DMS53 (cell line): ENCODE measurements around the gene ASTN2.

Experiments used
- DNase-seq: peaks from one replicate; lab custom pipeline; 2025; lab: John Stamatoyannopoulos, UW

Gene ASTN2

DNA sequence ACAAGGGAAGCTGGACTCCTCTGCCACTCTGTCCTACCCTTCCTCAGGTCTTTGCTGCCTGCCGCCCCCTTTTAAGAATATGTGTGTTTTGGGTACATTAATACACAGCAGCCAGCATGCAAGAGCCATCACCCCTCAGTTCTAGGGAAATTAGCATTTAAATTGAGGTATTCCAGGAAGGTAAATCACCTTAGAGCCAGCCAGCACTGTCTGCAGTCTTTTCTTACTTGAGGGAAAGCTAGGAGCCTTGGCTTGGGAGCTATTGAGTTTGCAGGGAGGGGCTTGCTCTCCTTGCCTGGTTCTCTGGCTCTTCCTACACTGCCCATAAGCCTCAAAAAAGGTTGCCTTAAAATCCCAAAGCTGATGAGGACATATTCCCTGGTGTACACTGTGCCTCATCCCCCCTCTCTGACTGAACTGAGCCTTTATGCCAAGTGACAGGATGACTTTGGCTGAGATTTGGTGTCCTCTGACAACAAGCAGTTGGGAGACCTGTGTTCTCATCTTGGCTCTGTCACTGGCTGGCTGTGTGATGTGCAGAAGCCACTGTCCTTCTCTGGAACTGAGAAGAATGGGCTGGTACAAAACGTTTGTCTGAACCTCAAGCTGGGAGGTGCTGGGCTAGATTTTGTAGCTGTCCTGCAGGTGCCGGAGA is 673.6 kb downstream of the ASTN2 start:
- DNase-seq = no peak

DNA sequence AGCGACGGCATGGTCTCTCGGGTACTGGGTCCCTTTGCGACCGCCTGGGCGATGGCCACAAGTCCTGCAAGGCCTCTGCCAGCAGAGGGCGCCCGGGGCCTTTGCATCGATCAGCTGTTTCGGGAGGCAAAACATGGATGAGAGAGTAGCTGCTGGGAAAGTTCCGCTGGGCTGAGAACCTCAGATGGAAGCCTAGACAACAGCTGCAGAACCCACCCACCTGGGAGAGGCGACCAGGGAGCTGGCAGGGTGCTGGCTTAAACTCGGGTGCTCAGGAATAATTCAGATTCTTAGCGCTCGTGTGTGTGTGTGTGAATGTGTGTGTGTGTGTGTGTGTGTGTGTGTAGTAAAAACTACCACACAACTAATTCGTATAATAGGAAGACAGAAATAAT is 677.7 kb downstream of the ASTN2 start:
- peak; percentile 89 for DNase-seq

DNA sequence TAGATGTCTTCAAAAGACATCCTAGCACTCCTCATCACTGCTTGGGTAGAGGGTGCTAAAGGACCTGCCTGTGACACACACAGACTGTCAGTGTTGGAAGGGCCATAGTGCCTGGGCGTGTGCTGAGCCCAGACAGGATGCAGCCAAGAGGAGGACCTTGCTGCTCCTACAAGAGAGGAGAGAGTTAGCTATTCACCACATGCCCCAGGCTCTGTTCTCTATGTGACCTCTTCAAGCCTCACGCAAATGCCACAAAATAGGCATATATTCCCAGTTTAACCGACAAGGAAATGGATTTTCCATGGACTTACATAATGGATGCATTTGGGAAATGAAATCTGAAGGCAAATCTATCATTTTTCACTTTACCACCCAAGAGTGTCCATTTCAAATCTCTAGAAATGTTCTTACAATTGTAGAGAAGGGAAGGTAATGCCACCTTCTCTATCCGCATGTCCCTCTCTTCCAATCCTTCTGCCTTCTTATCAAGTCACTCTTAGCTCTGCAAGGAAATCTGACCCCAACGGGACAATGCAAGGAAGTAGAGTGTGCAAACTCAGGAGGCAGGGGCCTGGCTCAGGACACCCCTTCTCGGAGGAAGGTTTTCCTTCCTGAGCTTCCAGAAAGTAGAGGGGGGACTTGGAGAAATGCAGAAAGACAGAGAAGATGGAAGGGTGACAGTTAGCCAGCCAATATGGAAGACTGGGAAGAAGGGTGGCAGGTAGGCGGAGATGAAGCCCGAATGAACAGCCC is 678.3 kb downstream of the ASTN2 start:
- DNase-seq = no peak

DNA sequence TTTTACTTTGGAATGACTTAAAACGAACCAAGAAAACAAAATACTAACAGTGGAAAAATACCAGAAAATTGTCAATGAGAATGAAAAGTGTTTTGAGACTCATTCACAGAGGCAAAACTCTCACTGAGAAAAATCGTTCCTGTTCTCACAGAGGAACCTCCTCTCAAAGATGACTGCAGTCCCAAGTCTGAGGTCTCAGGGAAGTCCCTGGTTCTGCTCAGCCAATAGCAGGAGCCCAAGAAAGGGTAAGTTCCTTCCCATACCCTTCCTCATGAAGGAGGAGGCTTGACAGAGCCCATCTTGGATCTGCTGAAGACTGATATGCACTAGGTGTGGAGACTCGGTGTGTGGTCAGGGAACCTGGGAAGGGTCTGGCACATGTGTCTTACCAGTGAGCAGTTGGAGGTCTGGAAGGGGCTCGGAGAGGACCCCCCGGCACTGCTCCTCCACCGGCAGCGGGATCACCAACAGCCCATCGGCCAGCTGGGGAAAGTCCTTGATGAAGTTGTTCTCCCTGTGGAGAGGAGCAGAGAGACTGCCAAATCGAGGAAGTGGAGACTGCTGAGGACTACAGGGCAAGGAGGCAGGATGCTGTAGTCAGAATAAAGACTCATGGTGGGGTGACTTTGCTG is 681.7 kb downstream of the ASTN2 start:
- no peak for DNase-seq

DNA sequence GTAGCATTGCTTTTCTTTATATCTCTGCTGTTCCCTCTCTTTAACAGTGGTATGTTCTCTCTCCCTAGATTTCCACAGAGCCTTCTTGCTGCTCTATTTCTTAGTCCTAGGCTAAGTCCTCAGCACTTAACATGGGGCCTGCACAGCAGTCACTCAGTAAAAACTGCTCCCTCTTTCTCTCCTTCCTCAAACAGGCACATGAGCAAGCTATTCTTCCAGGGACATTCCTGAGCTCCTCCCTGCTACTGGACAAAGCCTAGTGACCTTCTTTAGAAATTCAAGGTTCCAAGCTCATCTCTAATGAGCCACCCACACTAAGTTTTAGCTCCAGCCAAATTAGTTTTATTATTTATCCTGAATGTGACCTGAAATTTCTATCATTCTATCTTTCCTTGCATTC is 688.3 kb downstream of the ASTN2 start:
- DNase-seq = no peak

DNA sequence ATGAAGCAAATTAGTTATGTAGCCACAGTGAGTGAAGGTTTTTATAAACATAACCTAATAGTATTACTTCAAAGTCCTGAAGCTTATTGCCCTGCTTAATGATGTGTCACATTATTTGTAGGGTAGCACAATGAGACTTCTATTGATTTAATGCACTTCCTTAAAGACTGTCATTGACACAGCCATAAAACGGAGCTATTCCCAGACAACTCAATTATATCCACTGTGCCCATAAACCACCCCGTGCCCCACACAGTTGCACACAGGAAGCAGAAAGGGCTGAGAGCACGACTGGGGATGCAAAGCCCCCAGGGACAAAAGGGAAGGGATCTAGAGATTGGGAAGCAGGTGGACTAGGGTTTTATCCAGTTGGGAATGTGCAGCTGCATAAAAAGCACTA is 690.7 kb downstream of the ASTN2 start:
- DNase-seq = no peak

DNA sequence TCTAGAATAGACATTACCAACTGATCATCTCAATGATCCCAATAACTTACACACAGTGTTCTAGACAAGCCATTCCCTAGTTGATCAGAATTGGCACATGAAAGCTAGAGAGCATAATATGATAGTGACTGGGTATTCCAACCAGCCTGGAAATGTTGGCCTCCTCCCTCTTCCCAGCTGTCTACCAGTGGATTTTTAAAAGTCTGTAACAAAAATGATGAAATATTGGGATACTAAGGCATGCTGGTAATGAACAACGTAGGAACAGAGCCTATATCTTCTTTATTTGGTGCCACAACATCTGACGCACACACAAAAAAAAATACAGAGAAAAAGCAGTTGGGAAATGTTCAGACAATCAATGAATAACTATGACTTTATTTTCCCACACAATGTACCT is 692.9 kb downstream of the ASTN2 start:
- no peak for DNase-seq

DNA sequence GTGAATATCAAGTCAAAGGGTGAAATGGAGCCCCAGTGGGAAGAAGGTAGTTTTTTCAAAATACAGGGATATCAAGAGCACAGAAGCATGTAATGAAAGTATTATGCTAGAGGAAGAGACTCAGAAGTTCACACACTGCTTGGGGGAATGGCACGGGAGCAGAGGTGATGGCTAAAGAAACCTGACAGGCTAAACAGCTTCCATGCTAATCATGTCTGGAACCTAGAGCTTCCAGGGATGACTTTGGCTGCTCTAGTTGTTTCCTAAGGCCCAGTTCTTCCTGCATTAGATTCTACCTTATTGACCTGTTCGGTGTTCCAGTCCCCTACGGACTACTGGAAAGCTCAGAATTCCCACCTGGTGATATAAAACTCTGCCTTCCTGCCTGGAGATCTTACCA is 693.4 kb downstream of the ASTN2 start:
- no peak for DNase-seq

DNA sequence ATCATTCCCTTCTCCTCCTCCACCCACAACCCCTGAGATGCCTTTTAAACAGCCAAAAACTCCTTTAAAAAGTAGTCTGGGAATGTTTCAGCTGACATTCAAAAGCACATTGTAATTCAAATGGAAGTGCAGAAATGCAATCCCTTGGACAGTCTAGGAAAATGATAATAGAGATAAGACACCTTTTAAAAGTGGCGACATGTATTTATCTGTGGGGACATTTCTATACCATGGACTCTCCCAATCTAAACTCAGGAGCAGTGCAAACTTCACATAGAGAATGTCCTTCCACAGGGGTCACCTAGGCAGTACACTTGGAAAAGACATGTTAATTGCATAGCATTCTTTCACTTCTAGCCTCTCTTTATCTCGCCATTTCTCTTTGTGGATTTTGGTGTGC is 694.7 kb downstream of the ASTN2 start:
- no peak for DNase-seq

DNA sequence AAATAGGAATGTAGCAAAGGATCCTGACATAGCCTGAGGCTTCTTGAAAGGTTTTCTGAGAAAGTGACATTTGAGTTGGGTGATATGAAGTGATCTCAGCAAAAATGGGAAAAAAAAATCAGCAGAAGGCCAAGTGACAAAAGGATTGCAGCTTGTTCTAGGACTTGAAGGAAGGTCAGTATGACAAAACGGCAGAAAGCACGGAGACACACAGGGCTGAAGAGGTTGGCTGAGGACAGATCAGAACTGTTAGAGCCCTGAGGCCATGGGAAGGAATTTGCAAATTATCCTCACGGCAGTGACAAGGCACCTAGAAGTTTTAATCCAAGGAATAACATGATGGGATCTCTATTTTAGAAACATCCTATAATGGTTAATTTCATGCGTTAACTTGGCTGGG is 696.7 kb downstream of the ASTN2 start:
- no peak for DNase-seq

DNA sequence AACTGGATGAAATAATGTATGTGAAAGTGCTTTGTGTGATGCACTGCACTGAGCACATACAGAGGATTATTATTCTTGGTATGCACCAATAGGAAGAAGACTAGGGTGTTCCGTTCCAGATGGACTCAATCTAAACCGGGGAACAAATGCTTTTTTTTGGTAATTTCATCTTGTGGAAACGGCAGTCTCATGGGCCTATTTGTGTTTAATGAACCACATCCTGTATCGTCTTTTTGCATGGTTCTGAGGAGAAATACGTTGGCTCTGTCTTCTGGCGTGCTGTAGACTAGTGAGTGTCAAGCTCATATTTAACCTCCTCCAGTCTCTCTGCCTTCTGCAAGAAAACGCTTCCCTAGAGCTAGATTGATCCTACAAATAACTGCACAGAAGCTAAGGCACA is 697.7 kb downstream of the ASTN2 start:
- no peak for DNase-seq

DNA sequence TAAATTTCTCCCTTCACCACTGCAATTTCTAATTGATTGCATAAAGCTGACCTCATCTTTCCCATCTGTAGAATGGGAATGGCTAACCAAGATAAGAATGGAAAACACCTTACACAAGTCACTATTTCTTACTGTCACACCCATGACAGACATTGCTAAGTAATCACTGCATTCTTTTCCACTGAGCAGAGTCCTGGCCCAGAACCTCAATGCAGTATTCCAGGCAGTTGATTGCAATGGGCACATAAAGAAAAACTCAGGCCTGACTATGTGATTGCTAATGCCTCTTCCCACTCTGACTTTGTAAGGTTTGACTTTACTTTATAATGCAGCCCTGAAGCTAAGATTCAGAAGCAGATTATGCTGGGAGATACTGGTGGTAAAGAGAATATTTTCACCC is 698.4 kb downstream of the ASTN2 start:
- DNase-seq = no peak

DNA sequence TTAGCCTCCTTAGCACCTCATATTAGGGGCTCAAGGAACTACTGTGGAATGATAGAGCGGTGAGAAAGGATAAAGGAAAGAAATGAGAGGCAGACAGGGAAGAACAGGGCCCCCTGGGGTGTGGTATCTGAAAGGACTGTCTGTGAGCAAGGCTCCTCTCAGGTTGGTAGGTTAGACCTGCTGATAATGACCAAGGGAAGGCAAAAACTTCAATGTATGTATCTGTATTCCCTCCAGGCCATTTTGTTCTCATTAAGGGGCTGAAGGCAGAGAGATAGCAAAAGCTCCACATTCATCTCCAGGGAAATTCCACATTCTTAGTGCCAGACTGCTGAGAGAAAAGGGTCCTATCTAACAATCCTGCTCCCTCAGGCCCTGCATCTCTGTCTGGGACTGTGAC is 699.1 kb downstream of the ASTN2 start:
- no peak for DNase-seq

DNA sequence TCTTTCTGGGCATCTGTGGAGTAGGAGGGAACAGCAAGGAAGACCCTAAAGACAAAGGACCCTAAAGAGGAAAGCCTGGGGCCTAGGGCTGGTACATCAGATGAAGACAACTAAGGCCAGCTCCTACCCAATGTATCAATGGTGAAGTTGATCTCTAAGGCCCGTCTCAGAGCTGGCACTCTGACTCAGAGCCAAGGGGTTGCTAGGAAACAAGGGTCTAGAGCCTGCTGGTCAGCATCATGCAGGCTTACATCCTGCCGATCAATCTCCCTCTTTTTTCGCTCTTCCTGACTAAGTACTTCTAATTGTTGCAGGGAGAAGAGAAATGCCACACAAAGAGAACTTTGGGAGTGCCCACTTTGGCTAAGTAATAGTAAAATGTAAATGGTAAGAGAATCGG is 701.6 kb downstream of the ASTN2 start:
- peak; percentile 7 for DNase-seq

DNA sequence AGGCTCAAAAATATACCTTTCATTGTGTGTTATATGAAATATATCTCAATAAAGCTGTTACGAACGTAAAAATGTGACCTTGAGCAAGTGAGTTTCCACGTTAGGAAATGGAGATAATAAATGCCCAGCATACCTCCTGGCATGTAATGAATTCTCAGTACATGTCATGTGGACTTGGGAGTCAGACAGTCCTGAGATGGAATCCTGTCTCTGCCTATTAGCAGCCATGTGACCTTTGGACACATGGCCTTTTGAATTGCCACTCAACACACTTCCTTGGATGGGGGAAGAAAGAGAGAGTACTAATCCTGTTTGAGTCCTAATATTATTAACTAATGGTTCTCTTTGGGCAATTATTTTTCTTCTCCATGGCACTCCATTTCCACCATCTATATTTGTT is 702.1 kb downstream of the ASTN2 start:
- DNase-seq = no peak

DNA sequence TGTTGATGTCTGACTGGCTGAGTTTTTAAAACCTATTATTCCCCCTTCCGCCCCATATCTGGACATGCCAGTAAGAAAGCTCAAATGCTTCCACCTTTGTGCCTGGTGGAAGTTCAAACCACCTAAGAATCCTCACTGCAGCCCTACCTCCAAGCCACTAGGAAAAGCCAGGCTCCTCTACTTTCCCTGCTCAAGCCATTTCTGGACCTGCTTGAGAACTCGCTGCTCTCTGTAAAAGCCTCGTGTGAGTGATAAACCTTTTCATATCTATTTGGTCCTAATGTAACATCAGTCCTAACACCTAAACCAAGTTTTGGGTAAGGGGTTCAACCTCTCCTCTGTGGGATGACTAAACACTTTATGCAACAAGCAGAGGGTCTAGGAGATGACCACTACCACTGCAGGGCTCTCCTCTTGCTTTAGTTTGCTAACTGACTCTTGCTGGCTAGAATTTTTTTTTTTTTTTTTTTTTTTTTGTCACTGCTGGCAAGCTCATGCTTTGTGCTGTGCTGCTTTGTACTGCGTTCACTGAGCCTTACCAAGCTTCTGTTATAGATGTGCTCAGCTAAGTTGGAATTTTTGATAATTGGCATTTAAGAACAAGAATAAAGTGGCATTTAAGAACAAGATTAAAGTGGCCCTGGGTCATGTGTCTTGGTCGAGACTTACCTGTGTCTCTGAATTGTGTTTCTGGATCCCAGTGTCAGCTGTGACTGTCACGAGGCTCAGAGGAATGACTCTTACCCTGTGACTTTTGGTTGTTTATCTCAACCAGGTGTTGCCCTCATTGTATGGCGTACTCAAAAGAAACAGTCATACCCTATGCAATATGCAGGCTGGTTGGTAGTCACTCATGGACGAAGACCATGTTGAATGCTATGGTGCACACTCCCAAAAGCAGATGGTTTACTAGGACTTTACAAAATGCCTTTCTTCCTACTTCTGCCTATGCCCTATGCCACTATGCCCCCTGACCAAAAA is 708.3 kb downstream of the ASTN2 start:
- DNase-seq = no peak

DNA sequence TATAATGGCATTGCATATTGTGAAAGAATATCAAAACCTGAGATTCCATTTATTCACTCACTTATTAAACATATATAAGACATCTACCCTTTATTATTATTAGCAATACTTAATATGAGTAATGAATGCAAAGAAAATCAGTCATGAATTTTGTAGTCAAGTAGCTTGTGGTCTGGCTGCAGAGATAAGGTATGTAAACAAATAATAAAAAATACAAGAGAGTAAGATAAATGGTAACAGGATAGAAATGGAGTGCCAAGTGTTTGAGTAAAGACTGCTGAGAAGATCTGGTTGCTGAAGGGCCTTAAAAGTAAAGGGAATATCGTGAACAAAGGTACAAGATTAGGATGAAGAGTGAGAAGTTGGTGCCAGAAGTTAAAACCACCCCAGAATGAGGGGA is 709.3 kb downstream of the ASTN2 start:
- no peak for DNase-seq

DNA sequence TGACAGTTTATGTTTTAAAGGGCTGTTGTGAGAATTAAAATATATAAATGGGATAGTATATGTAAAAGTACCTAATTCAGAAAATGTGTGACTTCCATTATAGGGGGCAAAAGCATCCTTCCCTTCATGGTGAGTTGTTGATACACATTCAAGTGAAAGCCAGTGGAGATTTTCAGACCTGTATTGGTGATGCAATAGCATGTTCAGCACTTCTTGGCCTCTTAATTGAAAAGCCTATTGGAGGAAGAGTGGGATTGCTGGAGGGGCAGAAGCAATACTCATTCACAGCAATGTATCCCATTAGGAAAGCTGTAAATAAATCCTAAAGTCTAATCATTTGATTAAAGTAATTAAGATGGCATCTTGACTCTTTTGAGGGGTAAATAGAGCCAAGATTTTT is 710.4 kb downstream of the ASTN2 start:
- no peak for DNase-seq

DNA sequence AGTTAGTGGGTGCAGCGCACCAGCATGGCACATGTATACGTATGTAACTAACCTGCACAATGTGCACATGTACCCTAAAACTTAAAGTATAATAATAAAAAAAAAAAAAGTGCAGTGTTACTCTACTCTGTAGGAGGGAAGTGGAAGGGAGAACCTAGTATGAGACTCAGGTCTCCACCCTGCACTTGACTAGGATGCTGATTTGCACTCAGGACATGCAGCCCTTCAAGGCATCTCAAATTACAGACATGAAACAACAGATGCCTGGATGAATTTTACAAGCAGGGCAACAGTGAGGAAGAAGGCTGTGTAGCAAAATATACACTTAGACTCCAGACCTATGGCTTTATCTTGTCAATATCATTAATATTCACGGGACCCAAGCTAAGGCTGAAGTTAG is 711.2 kb downstream of the ASTN2 start:
- no peak for DNase-seq

DNA sequence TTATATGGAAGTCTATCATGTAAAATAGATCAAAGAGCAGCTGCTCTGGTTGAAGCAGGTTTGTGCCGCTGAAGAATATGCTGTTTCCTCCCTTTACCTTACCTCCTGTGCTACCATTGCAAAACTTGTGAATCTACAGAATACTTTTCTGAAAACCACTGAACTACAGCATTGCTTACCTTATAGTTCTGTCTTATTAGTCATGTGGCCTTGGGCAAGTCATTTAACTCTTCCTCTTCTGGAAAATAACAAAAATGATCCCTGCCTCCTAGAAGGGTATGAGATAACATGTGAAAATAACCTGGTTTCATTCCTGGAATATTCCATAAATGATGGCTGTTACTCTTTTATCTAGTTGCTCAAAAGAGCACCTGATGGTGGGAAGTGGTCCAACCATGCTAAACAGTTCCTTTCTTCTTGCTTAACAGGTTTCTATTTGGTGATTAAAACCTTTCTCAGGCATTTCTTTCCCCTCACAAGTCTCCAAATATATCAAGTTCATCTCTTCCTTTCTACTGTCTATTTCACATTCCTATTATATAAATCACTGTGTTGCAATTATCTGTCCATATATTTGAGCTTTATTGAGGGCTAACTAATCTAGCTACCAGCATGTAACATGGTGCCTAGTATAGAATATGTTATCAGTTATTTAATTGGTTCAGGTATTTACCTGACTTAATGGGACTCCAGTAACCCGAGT is 712.8 kb downstream of the ASTN2 start:
- DNase-seq = no peak
